ENCODE measurements around the gene RPGRIP1L. TPM values are rescaled to one million over a fixed set of nuclear protein-coding genes. Genes with fewer than 3 reads are reported as not detected.

RPGRIP1L gene
- total and polyA plus RNA-seq, 2 of the 13 experiments (the other 11 are each of a cell fraction or from before 2014, with no cell fraction given): 5.0 to 13.5 TPM

DNA sequence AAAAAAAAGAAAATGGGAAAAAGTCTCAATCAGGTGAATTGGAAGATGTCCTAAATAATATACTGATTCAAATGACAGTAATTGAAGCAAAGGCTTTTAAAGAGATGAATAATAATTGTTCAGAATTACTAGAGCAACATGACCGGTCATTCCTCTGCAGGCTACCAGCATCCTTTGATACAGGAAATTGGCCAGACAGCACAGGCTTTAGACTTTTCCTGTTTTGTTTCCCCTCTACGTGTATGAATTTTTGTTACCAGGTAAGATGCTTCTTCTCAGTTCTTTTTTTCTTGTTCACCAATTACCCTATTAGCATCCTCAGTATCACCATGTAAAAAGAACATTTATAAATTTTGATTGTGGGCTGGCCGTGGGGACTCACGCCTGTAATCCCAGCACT lies 77.5 kb downstream of the RPGRIP1L start:
- 92% methylated on average over 4 of the region's 4 CpGs for WGBS (ENCODE audit: low lambda C conversion rate)
- Histone ChIP-seq H3K9me3 (ENCODE audit: low read length) (no peaks in the 10 kb centered on the region), H3K4me3 (replicated peaks in 1 of 3; ENCODE audit: insufficient read depth in 1 of 3, low read depth in 2 of 3, low read length in 3 of 3) (no peak overlapping the region), H3K36me3 (replicated peaks in 1 of 2; ENCODE audit: control insufficient read depth in 1 of 2, insufficient read depth in 2 of 2, low read length in 2 of 2) (no peaks in the 10 kb centered on the region), H4K20me1 (ENCODE audit: insufficient read depth, low read length) (no peaks in the 10 kb centered on the region), H3K4me2 (ENCODE audit: low read depth, low read length) (no peak overlapping the region), H3K27ac (ENCODE audit: extremely low read length, insufficient read depth, low read length) (no peak overlapping the region), H3K27me3 (ENCODE audit: control insufficient read depth in 1 of 2, insufficient read depth in 2 of 2, low read length in 2 of 2) (no peaks in the 10 kb centered on the region; a peak in 1 of 5 replicates), H3K79me2 (ENCODE audit: insufficient read depth, low read length) (no peaks in the 10 kb centered on the region), H3K4me1 (ENCODE audit: insufficient read depth, low read length) (no peaks in the 10 kb centered on the region), H3K9ac (ENCODE audit: insufficient read depth, low read depth, low read length) (no peak overlapping the region), H2AFZ (ENCODE audit: low read length) (no peak overlapping the region)
- FAIRE-seq (no peak), DNase-seq (ENCODE audit: low spot score) (no peak), ATAC-seq (no peak)
- TF ChIP-seq FOXC1 (CRISPR knock-in tag; IDR thresholded peaks at IDR 0.05; ENCODE audit: borderline replicate concordance): no peak
- no peak for TF ChIP-seq ZNF350 (CRISPR knock-in tag; IDR thresholded peaks at IDR 0.05; ENCODE audit: borderline replicate concordance, low read depth)
- TF ChIP-seq ZSCAN31 (CRISPR knock-in tag; IDR thresholded peaks at IDR 0.05; ENCODE audit: low read depth): no peak
- TF ChIP-seq BCL6 (CRISPR knock-in tag; IDR thresholded peaks at IDR 0.05): no peak
- TF ChIP-seq MXD4 (CRISPR knock-in tag; IDR thresholded peaks at IDR 0.05): no peak
- TF ChIP-seq NONO (IDR thresholded peaks at IDR 0.05): no peak
- TF ChIP-seq NONO (CRISPR knock-in tag; conservative IDR thresholded peaks at IDR 0.05): no peak
- ChIA-PET CTCF (ENCODE audit: low intra/inter-chr PET ratio, low total read pairs) (no interaction called here), POLR2A (no interaction called here)
- intact Hi-C loops (cut with micrococcal nuclease; ENCODE audit: unreplicated experiment) (no loop called here), in situ Hi-C loops (cut with HindIII; ENCODE audit: extremely low pct_ligation_motif_present, low pct_unique_long_range_greater_than_20kb) (no loop called here)
- BruUV-seq (replicated peaks): no TSS peak

DNA sequence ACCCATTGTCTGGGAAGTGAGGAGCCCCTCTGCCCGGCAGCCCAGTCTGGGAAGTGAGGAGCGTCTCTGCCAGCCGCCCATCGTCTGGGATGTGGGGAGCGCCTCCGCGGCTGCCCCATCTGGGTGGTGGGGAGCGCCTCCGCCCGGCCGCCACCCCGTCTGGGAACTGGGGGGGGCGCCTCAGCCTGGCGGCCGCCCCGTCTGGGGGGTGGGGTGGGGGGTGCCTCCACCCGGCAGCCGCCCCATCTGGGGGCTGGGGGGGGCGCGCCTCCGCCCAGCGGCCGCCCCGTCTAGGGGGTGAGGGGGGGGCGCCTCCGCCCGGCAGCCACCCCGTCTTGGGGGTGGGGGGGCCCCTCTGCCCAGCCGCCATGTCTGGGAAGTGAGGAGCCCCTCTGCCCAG lies 78.4 kb downstream of the RPGRIP1L start:
- intact Hi-C loops (cut with micrococcal nuclease; ENCODE audit: unreplicated experiment): no loop called here
- FAIRE-seq: no peak
- no TSS peak for BruUV-seq (replicated peaks)
- no peak for TF ChIP-seq ZNF329 (CRISPR knock-in tag; IDR thresholded peaks at IDR 0.05; ENCODE audit: low read depth)
- no peak for TF ChIP-seq CBFB (CRISPR knock-in tag; IDR thresholded peaks at IDR 0.05)
- TF ChIP-seq MTF1 (CRISPR knock-in tag; IDR thresholded peaks at IDR 0.05): no peak
- TF ChIP-seq THAP8 (CRISPR knock-in tag; IDR thresholded peaks at IDR 0.05; ENCODE audit: borderline replicate concordance): no peak
- TF ChIP-seq, protein P1, sequence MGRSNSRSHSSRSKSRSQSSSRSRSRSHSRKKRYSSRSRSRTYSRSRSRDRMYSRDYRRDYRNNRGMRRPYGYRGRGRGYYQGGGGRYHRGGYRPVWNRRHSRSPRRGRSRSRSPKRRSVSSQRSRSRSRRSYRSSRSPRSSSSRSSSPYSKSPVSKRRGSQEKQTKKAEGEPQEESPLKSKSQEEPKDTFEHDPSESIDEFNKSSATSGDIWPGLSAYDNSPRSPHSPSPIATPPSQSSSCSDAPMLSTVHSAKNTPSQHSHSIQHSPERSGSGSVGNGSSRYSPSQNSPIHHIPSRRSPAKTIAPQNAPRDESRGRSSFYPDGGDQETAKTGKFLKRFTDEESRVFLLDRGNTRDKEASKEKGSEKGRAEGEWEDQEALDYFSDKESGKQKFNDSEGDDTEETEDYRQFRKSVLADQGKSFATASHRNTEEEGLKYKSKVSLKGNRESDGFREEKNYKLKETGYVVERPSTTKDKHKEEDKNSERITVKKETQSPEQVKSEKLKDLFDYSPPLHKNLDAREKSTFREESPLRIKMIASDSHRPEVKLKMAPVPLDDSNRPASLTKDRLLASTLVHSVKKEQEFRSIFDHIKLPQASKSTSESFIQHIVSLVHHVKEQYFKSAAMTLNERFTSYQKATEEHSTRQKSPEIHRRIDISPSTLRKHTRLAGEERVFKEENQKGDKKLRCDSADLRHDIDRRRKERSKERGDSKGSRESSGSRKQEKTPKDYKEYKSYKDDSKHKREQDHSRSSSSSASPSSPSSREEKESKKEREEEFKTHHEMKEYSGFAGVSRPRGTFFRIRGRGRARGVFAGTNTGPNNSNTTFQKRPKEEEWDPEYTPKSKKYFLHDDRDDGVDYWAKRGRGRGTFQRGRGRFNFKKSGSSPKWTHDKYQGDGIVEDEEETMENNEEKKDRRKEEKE (IDR thresholded peaks at IDR 0.05): no peak

More for the DNA sequence above, 78.4 kb downstream of the RPGRIP1L start:
- Histone ChIP-seq H3K27me3 (ENCODE audit: control insufficient read depth in 1 of 2, insufficient read depth in 2 of 2, low read length in 2 of 2) (no peaks in the 10 kb centered on the region; a peak in 1 of 5 replicates), H3K79me2 (ENCODE audit: insufficient read depth, low read length) (no peaks in the 10 kb centered on the region), H3K27ac (ENCODE audit: extremely low read length, insufficient read depth, low read length) (no peak overlapping the region), H4K20me1 (ENCODE audit: insufficient read depth, low read length) (no peaks in the 10 kb centered on the region), H3K4me1 (ENCODE audit: insufficient read depth, low read length) (no peaks in the 10 kb centered on the region), H3K9ac (ENCODE audit: insufficient read depth, low read depth, low read length) (no peak overlapping the region), H2AFZ (ENCODE audit: low read length) (no peak overlapping the region), H3K36me3 (replicated peaks in 1 of 2; ENCODE audit: control insufficient read depth in 1 of 2, insufficient read depth in 2 of 2, low read length in 2 of 2) (no peaks in the 10 kb centered on the region), H3K4me2 (ENCODE audit: low read depth, low read length) (no peak overlapping the region), H3K9me3 (ENCODE audit: low read length) (no peaks in the 10 kb centered on the region), H3K4me3 (replicated peaks in 1 of 3; ENCODE audit: insufficient read depth in 1 of 3, low read depth in 2 of 3, low read length in 3 of 3) (no peak overlapping the region)
- CTCF ChIA-PET (ENCODE audit: low intra/inter-chr PET ratio, low total read pairs): no interaction called here
- in situ Hi-C loops (cut with HindIII; ENCODE audit: extremely low pct_ligation_motif_present, low pct_unique_long_range_greater_than_20kb): no loop called here
- POLR2A ChIA-PET: no interaction called here
- no peak for DNase-seq (ENCODE audit: low spot score)
- WGBS (ENCODE audit: low lambda C conversion rate): 87% methylated on average over 5 of the region's 29 CpGs
- no peak for ATAC-seq
